Measurements from ENCODE around the gene ITPKA.

Gene ITPKA

DNA sequence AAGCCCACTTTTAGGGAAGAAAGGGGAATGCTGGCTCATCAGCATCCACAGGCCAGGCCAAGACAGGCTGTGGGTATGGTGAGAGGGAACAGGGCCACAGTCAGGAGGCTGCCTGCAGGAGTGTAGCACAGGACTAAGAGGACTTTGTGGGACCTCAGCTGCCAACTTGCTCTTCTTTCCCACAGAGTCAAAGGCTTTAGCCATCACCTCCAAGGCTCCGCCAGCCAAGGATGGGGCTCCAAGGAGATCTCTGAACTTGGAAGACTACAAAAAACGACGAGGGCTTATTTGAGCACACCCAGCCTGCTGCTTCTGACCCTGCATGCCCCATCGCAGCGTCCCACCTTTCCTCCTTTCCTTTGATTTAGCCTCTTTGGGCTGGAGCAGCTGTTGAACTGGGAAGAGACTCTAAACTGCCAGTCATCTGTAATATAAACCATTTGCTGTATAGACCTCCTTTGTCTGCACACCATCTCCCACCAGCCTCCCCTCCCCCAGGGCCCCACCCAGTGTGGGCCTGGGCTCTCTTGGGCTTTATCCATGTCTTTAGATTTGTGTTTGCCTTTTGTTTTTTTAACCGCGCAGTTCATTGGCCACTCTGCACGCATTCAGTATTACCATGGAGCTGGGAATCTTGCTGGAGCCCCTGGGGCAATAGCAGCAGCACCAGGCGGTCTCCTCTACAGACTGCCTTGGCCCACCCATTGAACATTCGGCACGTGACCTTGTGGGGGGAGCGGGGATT lies 13.1 kb upstream of the ITPKA start:
- TF ChIP-seq POLR2AphosphoS5 (IDR thresholded peaks at IDR 0.05; ENCODE audit: low read depth, low read length) (no peak), POLR2A (IDR thresholded peaks at IDR 0.05; ENCODE audit: low read depth, low read length) (no peak), TAF1 (IDR thresholded peaks at IDR 0.05; ENCODE audit: borderline replicate concordance, low read depth, low read length) (no peak)
- no peak for FAIRE-seq
- no peak for DNase-seq (ENCODE audit: insufficient read length)

DNA sequence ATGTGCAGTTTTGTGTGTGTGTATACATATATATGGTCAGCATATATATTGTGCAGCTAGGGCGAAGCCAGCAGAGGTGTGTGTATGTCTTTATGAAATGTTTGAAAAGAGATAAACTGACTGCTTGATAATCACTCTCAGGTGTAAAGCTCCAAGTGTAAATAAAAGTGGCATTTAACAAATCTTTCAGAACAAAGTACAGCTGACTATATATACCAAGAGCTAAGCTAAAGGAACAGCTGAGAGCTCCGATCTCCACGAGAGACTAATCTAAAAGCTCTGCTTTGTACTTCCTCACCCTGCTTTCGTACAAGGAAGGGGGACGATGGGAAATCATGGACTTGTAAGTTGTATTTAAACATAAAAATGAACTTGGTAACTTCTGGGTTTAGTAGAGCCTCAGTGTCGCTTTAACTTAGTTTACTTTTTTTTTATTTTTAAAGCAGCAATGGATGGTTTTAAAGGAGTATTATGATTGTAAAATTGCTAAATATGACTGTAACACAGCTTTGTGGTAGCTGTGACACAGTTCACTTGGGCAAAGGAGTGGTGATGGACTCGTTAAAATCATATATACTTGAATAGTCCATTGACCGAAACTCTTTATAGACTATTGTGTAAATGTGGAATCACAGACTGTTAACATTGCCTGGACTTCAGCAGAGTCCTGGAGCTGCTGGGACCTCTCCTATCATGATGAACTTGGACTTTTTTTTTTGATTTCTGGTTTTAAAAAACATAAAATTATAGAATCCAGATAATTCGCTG lies 11.4 kb upstream of the ITPKA start:
- FAIRE-seq (no peak), DNase-seq (ENCODE audit: insufficient read length) (no peak)
- TF ChIP-seq POLR2A (IDR thresholded peaks at IDR 0.05; ENCODE audit: low read depth, low read length) (no peak), TAF1 (IDR thresholded peaks at IDR 0.05; ENCODE audit: borderline replicate concordance, low read depth, low read length) (no peak), POLR2AphosphoS5 (IDR thresholded peaks at IDR 0.05; ENCODE audit: low read depth, low read length) (no peak)

DNA sequence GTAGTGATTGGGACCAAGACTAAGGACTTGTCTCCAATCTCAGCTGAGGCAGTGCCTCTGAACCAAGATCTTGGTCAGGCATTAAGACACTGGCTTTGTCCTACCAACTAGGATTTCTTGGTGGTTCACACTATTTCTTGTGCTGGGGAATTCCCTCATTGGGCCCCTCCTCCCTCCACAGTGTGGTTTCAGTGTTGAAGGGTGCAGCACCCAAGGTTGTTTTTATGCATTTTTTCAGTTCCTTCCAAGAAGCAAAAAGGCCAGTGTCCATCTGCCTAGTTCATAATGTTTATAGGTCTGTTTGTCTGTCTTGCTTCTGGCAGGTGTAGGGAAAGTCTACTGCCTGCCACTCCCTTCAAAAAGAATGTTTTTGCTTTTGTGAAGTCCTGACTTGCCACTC lies 10.6 kb upstream of the ITPKA start:
- DNase-seq (ENCODE audit: insufficient read length) (no peak), FAIRE-seq (peak; percentile 94)
- TF ChIP-seq POLR2AphosphoS5 (IDR thresholded peaks at IDR 0.05; ENCODE audit: low read depth, low read length) (no peak), POLR2A (IDR thresholded peaks at IDR 0.05; ENCODE audit: low read depth, low read length) (0 out of 2 replicates have a peak, but pooled peaks have one; percentile 30)

DNA sequence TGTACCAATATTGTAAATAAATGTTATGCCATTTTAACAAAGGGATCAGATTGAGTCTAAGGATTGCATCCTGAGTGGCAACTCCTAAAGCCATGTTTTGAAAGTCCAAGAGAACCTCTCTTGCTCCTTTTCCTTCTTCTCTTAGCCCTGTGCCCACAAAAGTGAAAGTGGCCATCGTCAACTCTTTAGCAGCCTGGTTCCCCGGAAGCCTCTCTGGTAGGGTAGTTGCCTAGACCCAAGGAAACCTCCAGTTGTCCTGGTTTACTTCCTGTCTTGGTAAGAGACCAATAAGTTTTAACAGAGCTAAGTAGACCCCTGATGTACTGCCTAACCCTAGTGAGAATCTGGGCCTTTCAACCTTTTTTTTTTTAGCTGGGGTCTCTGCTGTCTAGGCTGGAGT lies 10.2 kb upstream of the ITPKA start:
- DNase-seq (ENCODE audit: insufficient read length) (no peak), FAIRE-seq (no peak)
- TF ChIP-seq POLR2AphosphoS5 (IDR thresholded peaks at IDR 0.05; ENCODE audit: low read depth, low read length), result no peak
- TF ChIP-seq POLR2A (IDR thresholded peaks at IDR 0.05; ENCODE audit: low read depth, low read length), result no peak
- no peak for TF ChIP-seq TAF1 (IDR thresholded peaks at IDR 0.05; ENCODE audit: borderline replicate concordance, low read depth, low read length)

DNA sequence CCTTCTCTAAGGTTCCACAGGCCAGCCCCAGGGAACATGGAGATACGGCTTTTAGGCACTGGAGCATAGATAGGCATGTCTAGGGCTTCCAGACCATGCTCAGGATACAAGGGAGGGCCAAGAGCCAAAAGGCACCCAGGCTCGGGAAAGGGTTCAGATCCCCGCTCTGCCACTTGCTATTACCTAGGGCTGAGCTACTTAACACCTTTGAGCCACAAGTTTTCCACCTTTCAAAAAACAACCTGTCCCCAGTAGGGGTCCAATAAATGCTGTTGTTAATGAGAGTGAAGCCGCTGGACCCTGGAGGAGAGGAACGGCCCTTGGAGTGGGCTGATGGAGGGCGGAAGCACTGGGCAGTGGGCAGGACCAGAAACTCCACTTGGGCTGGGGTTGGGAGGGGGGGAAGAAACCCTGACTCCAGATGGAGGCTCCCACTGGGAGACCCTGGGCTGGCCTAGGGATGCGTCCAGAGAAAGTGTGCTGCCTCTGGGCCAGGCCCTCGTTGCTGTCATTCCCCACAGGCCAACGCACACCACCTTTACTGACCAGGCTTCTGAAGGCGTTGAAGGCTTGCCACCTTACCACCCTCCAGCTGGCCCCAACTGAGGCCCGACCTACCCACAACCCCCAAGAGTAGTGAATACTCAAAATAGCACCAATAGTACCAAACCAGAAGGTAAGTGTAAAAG lies 8.6 kb upstream of the ITPKA start:
- no peak for TF ChIP-seq POLR2AphosphoS5 (IDR thresholded peaks at IDR 0.05; ENCODE audit: low read depth, low read length)
- FAIRE-seq, result no peak
- DNase-seq (ENCODE audit: insufficient read length), result no peak

DNA sequence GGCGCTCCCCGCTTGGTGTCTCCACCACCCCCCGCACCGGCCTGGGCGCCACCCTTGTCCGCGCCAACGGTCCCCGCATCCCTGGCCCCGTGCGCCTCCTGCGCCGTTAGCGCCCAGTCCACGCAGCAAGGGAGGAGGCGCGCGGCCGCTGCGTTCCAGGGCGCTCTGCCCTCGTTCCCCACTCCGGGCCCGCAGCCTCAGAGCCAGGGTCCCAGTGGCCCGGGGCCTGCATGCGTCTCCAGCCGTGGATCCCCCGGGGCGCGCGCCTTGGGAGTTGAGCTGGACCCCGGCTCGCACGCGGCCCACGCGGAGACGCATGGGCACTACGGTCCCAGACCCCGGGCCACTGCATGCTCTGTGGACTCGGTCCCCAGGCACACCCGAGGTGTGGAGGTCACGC lies 7.4 kb upstream of the ITPKA start:
- TF ChIP-seq POLR2A (IDR thresholded peaks at IDR 0.05; ENCODE audit: low read depth, low read length) (no peak), TAF1 (IDR thresholded peaks at IDR 0.05; ENCODE audit: borderline replicate concordance, low read depth, low read length) (no peak), POLR2AphosphoS5 (IDR thresholded peaks at IDR 0.05; ENCODE audit: low read depth, low read length) (no peak)
- FAIRE-seq (no peak), DNase-seq (ENCODE audit: insufficient read length) (no peak)

DNA sequence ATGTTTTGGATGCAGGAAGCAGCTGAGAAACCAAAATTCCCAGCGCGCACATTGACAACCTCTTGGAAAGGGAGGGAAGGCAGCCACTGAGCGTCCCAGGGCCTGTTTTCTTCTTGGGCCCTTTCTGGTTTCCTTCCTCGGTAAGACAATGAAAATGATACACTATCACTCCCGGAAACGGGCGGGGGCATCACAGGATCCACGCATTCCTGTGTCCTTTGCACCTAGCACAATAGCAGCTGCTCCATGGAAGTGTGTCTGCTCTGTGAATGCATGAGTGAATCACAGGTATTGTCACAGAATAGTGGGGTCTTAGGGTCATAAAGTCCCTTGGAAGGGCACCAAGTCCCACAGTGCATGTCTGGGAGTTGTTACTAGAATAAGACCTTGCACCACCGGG lies 6.3 kb upstream of the ITPKA start:
- no peak for TF ChIP-seq TAF1 (IDR thresholded peaks at IDR 0.05; ENCODE audit: borderline replicate concordance, low read depth, low read length)
- TF ChIP-seq POLR2A (IDR thresholded peaks at IDR 0.05; ENCODE audit: low read depth, low read length), result no peak
- no peak for TF ChIP-seq POLR2AphosphoS5 (IDR thresholded peaks at IDR 0.05; ENCODE audit: low read depth, low read length)
- FAIRE-seq (no peak), DNase-seq (ENCODE audit: insufficient read length) (no peak)

DNA sequence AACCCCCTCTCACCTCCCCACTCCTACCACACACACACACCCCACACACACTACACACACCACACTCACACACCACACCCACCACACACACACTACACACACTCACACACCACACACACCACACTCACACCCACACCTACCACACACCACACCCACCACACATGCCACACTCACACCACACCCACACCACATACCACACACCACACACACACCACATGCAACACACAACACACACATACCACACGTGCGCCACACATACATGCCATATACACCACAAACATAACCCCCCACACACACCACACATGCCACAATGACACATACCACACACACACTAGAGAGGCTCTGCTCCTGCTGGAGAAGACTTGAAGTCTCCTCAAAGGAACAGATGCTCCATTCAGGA lies 5.9 kb upstream of the ITPKA start:
- TF ChIP-seq TAF1 (IDR thresholded peaks at IDR 0.05; ENCODE audit: borderline replicate concordance, low read depth, low read length), result no peak
- TF ChIP-seq POLR2AphosphoS5 (IDR thresholded peaks at IDR 0.05; ENCODE audit: low read depth, low read length), result no peak
- TF ChIP-seq POLR2A (IDR thresholded peaks at IDR 0.05; ENCODE audit: low read depth, low read length), result no peak
- no peak for FAIRE-seq
- DNase-seq (ENCODE audit: insufficient read length), result no peak

DNA sequence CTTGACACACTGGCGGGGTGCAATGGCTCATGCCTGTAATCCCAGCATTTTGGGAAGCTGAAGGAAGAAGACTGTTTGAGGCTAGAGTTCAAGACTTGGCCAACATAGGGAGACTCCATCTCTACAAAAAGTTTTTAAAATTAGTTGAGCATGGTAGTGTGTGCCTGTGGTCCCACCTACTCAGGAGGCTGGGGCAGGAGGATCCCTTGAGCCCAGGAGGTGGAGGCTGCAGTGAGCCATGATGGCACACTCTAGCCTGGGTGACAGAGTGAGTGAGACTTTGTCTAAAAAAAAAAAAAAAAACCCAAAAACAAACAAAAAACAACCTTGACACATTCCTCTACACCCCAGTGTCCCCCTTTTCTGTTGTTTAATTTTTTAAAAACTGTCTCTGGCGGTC lies 4.0 kb upstream of the ITPKA start:
- no peak for FAIRE-seq
- no peak for TF ChIP-seq POLR2A (IDR thresholded peaks at IDR 0.05; ENCODE audit: low read depth, low read length)
- no peak for TF ChIP-seq POLR2AphosphoS5 (IDR thresholded peaks at IDR 0.05; ENCODE audit: low read depth, low read length)
- TF ChIP-seq TAF1 (IDR thresholded peaks at IDR 0.05; ENCODE audit: borderline replicate concordance, low read depth, low read length), result no peak
- DNase-seq (ENCODE audit: insufficient read length), result no peak

DNA sequence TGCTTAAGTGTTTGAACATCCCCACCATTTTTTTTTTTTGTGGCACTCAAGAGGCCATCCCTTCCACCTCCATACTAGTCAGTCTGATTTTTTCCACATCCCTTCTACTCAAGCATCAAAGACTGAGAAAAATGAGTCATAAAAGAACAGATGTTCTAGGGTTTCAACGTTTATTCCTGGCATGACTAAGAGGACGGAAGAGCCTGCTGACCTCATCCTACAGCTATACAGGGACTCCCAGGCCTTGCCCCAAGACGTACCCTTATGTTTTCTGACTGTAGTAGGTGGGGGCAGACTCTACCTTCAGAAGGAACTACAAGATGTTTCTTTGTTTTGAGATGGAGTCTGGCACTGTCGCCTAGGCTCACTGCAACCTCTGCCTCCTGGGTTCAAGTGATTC lies 3.3 kb upstream of the ITPKA start:
- DNase-seq (ENCODE audit: insufficient read length), result no peak
- FAIRE-seq, result peak; percentile 51
- TF ChIP-seq TAF1 (IDR thresholded peaks at IDR 0.05; ENCODE audit: borderline replicate concordance, low read depth, low read length) (no peak), POLR2A (IDR thresholded peaks at IDR 0.05; ENCODE audit: low read depth, low read length) (no peak), POLR2AphosphoS5 (IDR thresholded peaks at IDR 0.05; ENCODE audit: low read depth, low read length) (no peak)

DNA sequence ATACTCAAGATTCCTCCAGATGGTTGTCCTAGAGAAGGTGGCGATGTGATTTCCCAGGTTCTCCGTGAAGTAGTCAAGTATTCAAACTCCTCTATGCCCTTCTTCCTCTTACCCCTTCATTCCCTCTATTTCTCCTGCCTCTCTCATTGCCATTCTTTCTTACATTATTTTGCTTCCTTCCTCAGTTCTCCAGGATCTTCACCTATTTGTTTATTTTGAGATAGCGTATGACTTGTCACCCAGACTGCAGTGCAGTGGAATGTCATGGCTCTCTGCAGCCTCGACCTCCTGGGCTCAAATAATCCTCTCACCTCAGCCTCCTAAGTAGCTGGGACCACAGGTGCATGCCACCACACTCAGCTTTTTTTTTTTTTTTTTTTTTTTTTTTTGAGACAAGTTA lies 1.8 kb upstream of the ITPKA start:
- DNase-seq (ENCODE audit: insufficient read length) (no peak), FAIRE-seq (no peak)
- no peak for TF ChIP-seq POLR2AphosphoS5 (IDR thresholded peaks at IDR 0.05; ENCODE audit: low read depth, low read length)
- TF ChIP-seq POLR2A (IDR thresholded peaks at IDR 0.05; ENCODE audit: low read depth, low read length), result no peak
- TF ChIP-seq TAF1 (IDR thresholded peaks at IDR 0.05; ENCODE audit: borderline replicate concordance, low read depth, low read length), result no peak

Data from GM12892 (cell line).